IPS-15b (cell line): ENCODE measurements around the gene HLA-DRA.

ENCODE experiments used
- H3K27me3 ChIP-seq: one replicate; pipeline ENCODE4 v1.6.1; 2013; ENCODE audit warnings: low read length; ENCODE audit not compliant: control insufficient read depth, insufficient read depth
- H3K36me3 ChIP-seq: one replicate; pipeline ENCODE4 v1.6.1; 2013; ENCODE audit warnings: low read length; ENCODE audit not compliant: control insufficient read depth, insufficient read depth
- H3K4me1 ChIP-seq: one replicate; pipeline ENCODE4 v1.6.1; 2013; ENCODE audit warnings: mild to moderate bottlenecking, low read length; ENCODE audit not compliant: control insufficient read depth, insufficient read depth
- H3K4me3 ChIP-seq: one replicate; pipeline ENCODE4 v1.5.1; 2013; ENCODE audit warnings: low read depth, low read length
- H3K9ac ChIP-seq: one replicate; pipeline ENCODE4 v1.6.1; 2013; ENCODE audit warnings: low read depth, mild to moderate bottlenecking, low read length
- H3K9me3 ChIP-seq: one replicate; pipeline ENCODE4 v1.6.1; 2013; ENCODE audit warnings: mild to moderate bottlenecking, low read length; ENCODE audit not compliant: control insufficient read depth, insufficient read depth

HLA-DRA gene

DNA sequence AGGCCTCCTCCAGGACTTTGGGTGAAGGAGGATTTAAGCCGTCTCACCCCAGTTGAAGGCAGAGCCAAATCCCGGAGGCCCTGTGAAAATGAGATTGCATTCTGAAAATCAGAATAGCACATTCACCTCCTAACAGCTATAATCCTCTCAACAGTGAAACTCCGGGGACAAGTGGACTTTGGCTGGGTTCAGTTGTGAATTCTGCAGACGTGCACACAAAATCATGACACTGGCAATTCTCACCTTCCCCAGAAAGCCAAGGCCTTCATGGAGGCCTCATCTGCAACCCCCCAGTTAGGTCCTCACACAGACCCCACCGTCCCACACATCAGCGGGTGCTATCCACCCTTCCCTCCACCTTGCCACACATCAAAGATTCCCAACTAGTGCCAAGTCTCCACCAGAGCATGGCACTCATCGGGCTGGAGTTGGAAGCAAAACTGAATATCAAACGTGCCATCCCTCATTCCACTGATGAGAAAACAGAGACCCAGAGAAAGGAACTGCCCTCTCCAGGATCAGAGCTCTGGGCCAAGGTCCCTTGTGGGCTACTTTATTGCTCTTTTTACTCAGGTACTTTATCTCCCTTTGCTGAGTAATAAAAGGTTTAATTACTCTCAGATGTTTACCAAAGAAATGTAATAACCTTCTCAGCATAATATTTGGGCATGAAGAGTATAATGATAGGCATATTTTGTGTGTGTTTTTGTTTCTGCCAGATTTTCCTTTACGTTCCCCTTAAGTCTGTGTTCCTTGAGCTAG, 27.9 kb upstream of the HLA-DRA start:
- Histone ChIP-seq H3K36me3 (no peaks in the 10 kb centered on the region), H3K4me3 (no peak overlapping the region), H3K9me3 (no peaks in the 10 kb centered on the region), H3K4me1 (peaks cover 6% of the 10 kb centered on the region), H3K27me3 (peaks cover 14% of the 10 kb centered on the region), H3K9ac (no peak overlapping the region)

DNA sequence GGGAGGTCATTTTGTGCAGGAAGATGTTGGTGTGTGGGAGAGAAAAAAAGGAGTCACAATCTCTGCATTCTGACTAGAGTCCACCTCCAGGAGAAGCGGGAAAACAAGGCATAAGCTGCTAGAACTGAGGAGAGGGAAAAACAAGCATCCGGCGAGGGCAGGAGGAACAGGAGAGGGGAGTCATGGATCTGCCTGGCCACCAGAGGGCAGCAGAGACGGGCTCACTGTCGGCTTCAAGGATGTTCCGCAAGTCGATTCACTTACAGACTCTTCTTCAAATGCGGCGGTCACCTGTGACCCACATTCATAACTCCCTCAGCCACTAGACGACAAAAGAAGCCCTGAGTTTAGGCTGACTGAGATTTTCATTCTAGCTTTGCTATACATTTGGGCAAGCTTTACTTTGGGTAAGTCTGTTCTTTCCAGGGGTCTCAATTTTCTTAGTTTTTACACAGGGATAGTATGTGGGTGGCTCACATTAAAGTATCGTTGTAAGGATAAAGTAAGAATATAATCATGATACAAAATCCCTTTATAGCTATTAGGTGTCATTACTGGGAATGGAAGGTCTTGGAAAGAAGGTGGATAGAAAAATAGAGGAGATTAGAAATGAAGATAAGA, 26.1 kb upstream of the HLA-DRA start:
- H3K9ac ChIP-seq = no peak overlapping the region
- no peaks in the 10 kb centered on the region for H3K9me3 ChIP-seq
- no peak overlapping the region for H3K4me3 ChIP-seq
- no peaks in the 10 kb centered on the region for H3K36me3 ChIP-seq
- peaks cover 3% of the 10 kb centered on the region for H3K4me1 ChIP-seq
- H3K27me3 ChIP-seq = peaks cover 14% of the 10 kb centered on the region

DNA sequence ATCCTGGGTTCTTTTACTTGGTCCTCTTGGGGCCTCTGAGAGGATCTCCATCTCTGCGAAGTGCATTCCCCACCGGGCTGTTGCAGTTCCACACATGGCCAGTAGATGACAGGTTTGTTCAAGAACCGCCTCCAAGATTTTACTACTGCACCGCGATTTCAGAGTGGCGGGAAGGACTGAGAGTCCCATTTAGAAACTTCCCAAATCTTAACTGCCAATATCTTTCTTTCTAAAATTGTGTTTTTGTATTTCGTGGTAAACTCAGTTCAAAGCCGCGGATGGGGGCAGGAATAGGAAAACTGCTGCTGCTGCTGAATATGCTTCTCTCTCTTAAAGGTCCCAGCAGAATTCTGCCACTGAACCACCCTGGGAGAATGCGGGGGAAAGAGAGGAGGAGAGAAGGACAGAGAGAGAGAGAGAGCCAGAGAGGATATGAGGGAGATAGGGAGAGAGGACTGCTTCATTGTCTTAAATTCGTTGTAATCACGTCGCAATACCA, 24.1 kb upstream of the HLA-DRA start:
- peaks cover 3% of the 10 kb centered on the region for H3K4me1 ChIP-seq
- no peaks in the 10 kb centered on the region for H3K36me3 ChIP-seq
- peaks cover 14% of the 10 kb centered on the region for H3K27me3 ChIP-seq
- H3K4me3 ChIP-seq = peak overlapping the region; percentile 36
- H3K9ac ChIP-seq = no peak overlapping the region
- H3K9me3 ChIP-seq = no peaks in the 10 kb centered on the region

DNA sequence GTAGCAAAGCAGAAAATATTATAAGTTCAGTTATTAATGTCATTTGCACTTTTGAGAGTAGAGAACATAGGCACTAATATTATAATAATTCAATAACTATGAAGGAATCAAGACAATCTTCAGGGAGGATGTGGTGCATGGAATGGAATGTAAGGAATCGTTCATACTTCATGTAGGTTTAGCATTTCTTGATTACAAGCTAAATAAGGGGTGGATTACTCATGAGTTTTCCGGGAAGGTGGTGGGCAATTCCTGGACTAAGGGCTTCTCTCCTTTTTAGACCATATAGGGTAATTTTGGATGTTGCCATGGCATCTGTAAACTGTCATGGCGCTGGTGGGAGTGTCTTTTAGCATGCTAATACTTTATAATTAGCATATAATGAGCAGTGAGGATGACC, 23.7 kb upstream of the HLA-DRA start:
- Histone ChIP-seq H3K4me1 (peaks cover 3% of the 10 kb centered on the region), H3K27me3 (peaks cover 17% of the 10 kb centered on the region), H3K9me3 (no peaks in the 10 kb centered on the region), H3K9ac (no peak overlapping the region), H3K36me3 (no peaks in the 10 kb centered on the region), H3K4me3 (no peak overlapping the region)

DNA sequence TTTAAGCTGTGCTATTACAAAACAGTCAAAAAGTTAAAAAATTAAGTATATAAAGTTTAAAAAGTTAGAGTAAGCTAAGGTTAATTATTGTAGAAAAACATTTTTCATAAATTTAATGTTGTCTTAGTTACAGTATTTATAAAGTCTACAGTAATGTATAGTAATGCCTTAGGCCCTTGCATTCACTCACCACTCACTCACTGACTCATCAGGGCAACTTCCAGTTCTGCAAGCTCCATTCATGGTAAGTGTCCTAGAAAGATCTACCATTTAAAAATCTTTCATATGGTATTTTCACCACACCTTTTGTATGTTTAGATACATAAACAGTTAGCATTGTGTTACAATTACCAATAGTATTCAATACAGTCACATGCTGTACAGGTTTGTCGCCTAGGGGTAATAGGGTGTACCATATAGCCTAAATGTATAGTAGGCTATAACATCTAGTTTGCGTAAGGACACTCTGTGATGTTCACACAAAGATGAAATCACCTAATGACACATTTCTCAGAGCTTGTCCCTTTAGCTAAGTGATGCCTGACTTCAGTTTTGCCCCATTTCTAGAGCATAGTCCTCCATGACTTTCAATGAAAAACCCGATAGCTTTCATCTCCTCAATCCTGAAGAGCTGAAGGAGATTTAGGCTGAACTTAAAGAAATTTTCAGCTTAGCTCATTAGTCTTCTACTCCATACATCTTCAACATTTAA, 14.9 kb upstream of the HLA-DRA start:
- Histone ChIP-seq H3K4me3 (no peak overlapping the region), H3K36me3 (no peaks in the 10 kb centered on the region), H3K27me3 (peaks cover 3% of the 10 kb centered on the region), H3K4me1 (no peaks in the 10 kb centered on the region), H3K9me3 (no peaks in the 10 kb centered on the region), H3K9ac (no peak overlapping the region)

DNA sequence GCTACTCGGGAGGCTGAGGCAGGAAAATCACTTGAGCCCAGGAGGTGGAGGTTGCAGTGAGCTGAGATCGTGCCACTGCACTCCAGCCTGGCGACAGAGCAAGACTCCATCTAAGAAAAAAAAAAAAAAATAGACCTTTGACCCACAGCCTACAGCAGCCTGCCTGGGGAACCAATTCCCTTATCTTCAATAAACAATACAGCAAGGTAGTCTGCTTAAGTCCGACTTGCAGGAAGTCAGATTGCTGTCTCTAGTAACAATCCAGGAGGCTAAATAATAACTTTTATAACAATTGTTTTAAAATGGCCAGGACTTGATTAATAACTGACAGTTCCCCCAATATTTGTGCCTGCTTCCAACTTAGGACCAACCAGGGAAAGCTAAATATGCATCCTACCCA, 13.3 kb upstream of the HLA-DRA start:
- Histone ChIP-seq H3K9me3 (no peaks in the 10 kb centered on the region), H3K36me3 (no peaks in the 10 kb centered on the region), H3K9ac (no peak overlapping the region), H3K27me3 (no peaks in the 10 kb centered on the region), H3K4me1 (no peaks in the 10 kb centered on the region), H3K4me3 (no peak overlapping the region)

DNA sequence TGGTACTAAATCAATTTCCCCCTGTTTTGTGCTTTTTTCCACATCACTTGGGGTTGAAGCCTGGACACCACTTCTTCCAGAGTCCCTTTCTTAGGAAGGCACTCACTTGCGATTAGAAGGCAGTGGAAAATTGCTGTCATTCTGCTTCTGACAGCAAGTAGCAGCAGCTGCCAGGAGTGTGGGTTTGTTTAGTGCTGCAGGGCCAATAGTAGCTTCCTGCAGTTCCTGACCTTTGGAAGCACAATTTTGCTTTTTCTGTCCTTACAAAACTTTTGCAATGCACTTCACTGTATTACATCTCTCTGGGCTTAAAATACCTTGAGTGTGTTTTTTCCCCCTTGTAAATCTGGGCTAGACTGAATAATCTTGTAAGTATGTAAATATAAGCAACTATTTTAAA, 12.5 kb upstream of the HLA-DRA start:
- Histone ChIP-seq H3K9me3 (no peaks in the 10 kb centered on the region), H3K27me3 (no peaks in the 10 kb centered on the region), H3K4me3 (no peak overlapping the region), H3K9ac (no peak overlapping the region), H3K4me1 (no peaks in the 10 kb centered on the region), H3K36me3 (no peaks in the 10 kb centered on the region)

DNA sequence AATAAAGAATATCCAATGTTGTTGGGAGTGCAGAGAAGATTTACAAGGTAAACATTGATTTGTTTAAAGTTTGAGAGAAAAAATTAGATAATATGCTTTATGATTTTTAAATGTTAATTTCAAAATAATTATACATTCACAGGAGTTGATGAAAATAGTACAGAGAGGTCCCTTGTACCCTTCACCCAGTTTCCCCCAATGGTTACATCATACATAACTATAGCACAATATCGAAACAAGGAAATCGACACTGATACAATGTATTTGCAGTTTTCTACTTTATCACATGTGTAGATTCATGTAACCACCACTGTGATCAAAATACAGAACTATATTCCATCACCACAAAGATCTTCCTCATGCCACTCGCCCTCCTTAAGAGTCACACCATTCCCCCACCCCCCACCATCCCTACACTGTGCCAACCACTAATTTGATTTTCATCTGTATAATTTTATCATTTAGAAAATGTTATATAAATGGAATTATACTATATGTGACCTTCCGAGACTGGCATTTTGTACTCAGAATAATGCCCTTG, 11.7 kb upstream of the HLA-DRA start:
- Histone ChIP-seq H3K36me3 (no peaks in the 10 kb centered on the region), H3K4me1 (no peaks in the 10 kb centered on the region), H3K9me3 (no peaks in the 10 kb centered on the region), H3K4me3 (no peak overlapping the region), H3K27me3 (no peaks in the 10 kb centered on the region), H3K9ac (no peak overlapping the region)

DNA sequence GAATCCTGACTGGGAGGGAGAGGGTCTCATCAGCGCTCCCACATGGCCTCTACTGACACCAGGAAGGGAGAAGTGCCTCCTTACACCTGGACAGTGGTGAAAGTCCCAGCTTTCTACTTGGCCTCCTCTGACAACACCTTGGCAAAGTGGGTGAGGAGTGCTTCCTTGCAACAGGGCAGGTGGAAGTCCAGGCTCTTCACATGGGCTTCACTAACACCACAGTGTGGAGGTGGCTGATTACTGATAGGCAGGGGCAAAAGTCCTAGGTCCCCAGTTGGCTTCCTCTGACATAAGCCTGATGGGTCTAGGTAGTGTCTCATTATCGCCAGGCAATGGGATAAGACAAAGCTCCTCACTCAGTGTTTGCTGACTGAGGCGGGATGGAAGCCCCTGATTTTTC, 9.5 kb upstream of the HLA-DRA start:
- H3K4me1 ChIP-seq = no peaks in the 10 kb centered on the region
- no peaks in the 10 kb centered on the region for H3K27me3 ChIP-seq
- no peak overlapping the region for H3K4me3 ChIP-seq
- no peak overlapping the region for H3K9ac ChIP-seq
- no peaks in the 10 kb centered on the region for H3K9me3 ChIP-seq
- no peaks in the 10 kb centered on the region for H3K36me3 ChIP-seq

DNA sequence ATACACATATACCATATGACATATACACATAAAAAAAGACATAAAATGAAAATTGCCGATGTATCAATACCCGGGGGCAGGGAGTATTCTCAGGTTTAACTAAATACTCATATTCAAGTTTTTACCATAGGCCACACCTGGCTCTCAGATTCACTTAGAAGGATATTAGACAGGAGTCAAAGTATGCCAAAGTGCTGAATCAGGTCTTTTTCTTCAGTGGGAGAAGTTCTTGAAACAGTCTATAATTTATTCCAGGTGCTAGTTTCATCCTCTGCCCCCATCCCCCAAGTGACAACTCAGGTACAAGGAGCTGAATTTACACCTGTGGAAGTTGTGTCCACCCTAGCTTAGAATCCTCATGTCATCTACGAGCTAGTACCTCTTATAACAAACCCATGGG, 8.5 kb upstream of the HLA-DRA start:
- H3K27me3 ChIP-seq = no peaks in the 10 kb centered on the region
- no peak overlapping the region for H3K4me3 ChIP-seq
- no peak overlapping the region for H3K9ac ChIP-seq

DNA sequence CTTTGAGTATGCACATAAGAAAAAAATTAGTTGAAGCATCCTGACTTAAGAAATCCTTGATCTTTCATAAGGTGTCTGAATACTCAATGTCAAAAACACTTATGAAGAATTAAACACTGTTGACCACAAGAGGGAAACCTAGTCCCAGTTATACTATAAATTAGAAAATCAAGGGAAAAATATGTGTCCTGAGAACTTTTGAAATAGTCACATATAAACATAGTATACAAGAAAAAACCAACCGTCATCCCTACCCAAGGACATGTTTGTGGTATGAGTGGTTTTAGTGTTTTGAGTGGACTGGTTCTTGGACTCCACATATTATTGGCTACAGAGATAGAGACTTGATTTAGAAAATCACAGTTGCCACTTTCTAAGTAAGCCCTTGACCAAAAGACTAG, 7.6 kb upstream of the HLA-DRA start:
- Histone ChIP-seq H3K27me3 (no peaks in the 10 kb centered on the region), H3K36me3 (no peaks in the 10 kb centered on the region), H3K9ac (no peak overlapping the region), H3K4me1 (no peaks in the 10 kb centered on the region), H3K4me3 (no peak overlapping the region), H3K9me3 (no peaks in the 10 kb centered on the region)

More for the DNA sequence above, 8.5 kb upstream of the HLA-DRA start:
- Histone ChIP-seq H3K9me3 (no peaks in the 10 kb centered on the region), H3K36me3 (no peaks in the 10 kb centered on the region), H3K4me1 (no peaks in the 10 kb centered on the region)
